Transverse colon (tissue), 4 donors: ENCODE data around the gene PSAP. TPM values are rescaled to one million over a fixed set of nuclear protein-coding genes. Genes with fewer than 3 reads are reported as not detected.

ENCODE experiments used
- DNase-seq: peaks from one replicate; pipeline ENCODE4 v3.0.0-alpha.2; 2019
- H3K27ac ChIP-seq, 4 donors: fragments of 200-600 bp; sonication (generic); 2 replicates each; pipeline ENCODE4 v1.5.1; 2016 to 2018; ENCODE audit warnings: inconsistent platforms in 4 of 4
- H3K27me3 ChIP-seq: fragments of 200-600 bp; sonication (generic); 2 replicates; pipeline ENCODE4 v1.5.1; 2017; ENCODE audit warnings: inconsistent platforms
- H3K36me3 ChIP-seq, 4 donors: fragments of 200-600 bp; sonication (generic); 2 replicates each; pipeline ENCODE4 v1.5.1; 2017 to 2019; ENCODE audit warnings: inconsistent platforms in 4 of 4
- H3K4me1 ChIP-seq, 4 donors: fragments of 200-600 bp; sonication (generic); 2 replicates each; pipeline ENCODE4 v1.5.1; 2017 to 2020; ENCODE audit warnings: inconsistent platforms in 4 of 4
- H3K4me3 ChIP-seq, 4 donors: fragments of 200-600 bp; sonication (generic); 1 replicate in 1 of 4; 2 replicates in 3 of 4; pipeline versions ENCODE4 v1.5.1 to v1.6.1; 2017 to 2019; ENCODE audit warnings: inconsistent platforms in 4 of 4
- H3K9me3 ChIP-seq, 2 donors: fragments of 200-600 bp; sonication (generic); 2 replicates each; pipeline ENCODE4 v1.5.1; 2017 to 2019; ENCODE audit warnings: inconsistent platforms in 2 of 2
- CTCF ChIP-seq, 5 experiments: fragments of 200-600 bp in 3 of 5; fragments of 450-650 bp in 2 of 5; sonication (generic) in 3 of 5; IDR thresholded peaks; 1 replicate in 2 of 5; 2 replicates in 3 of 5; pipeline ENCODE4 v1.5.1; 2016 to 2017; ENCODE audit warnings: antibody characterized with exemption in 5 of 5, inconsistent platforms in 3 of 5, mild to moderate bottlenecking in 2 of 5, moderate library complexity in 1 of 5
- EP300 ChIP-seq: sonication (generic); formaldehyde crosslinking; IDR thresholded peaks from one replicate; pipeline ENCODE4 v1.6.1; 2017; ENCODE audit warnings: antibody characterized with exemption, low read depth
- POLR2A ChIP-seq: fragments of 450-650 bp; IDR thresholded peaks from one replicate; pipeline ENCODE4 v1.6.1; 2016; ENCODE audit warnings: antibody characterized with exemption, mild to moderate bottlenecking, moderate library complexity
- POLR2AphosphoS5 ChIP-seq, 3 donors: sonication (generic); formaldehyde crosslinking; IDR thresholded peaks; one replicate each; pipeline ENCODE4 v1.6.1; 2016; ENCODE audit warnings: antibody characterized with exemption in 3 of 3
- WGBS, 2 donors: methylation state at CpG; one replicate each; pipeline ENCODE4 v1.1.5; 2018; ENCODE audit warnings: low coverage in 1 of 2; 5-methylcytosine and 5-hydroxymethylcytosine counted together
- in situ Hi-C, 4 donors: fragments of 200-750 bp; cut with MboI; loops; one replicate each; pipeline versions ENCODE4 v1.15.0 to v1.15.1; 2017; ENCODE audit warnings: low sequenced_read_pairs in 3 of 4, low pct_ligation_motif_present in 1 of 4, low pct_unique_long_range_greater_than_20kb in 1 of 4
- intact Hi-C: fragments of 100-400 bp; cut with DNase I; formaldehyde crosslinking; loops from one replicate; pipeline ENCODE4 v1.15.1; 2023; ENCODE audit warnings: low total_unique reads
- total RNA-seq, 4 donors: library from RNA; depleted of rRNA; stranded (reverse); fragments of >200 nt; gene quantifications; one replicate each; pipeline ENCODE4 v1.1.0, GENCODE V29; 2016

The PSAP gene
- total RNA-seq, 4 donors from 2014 or later: 383 to 667 (median 478) TPM

DNA sequence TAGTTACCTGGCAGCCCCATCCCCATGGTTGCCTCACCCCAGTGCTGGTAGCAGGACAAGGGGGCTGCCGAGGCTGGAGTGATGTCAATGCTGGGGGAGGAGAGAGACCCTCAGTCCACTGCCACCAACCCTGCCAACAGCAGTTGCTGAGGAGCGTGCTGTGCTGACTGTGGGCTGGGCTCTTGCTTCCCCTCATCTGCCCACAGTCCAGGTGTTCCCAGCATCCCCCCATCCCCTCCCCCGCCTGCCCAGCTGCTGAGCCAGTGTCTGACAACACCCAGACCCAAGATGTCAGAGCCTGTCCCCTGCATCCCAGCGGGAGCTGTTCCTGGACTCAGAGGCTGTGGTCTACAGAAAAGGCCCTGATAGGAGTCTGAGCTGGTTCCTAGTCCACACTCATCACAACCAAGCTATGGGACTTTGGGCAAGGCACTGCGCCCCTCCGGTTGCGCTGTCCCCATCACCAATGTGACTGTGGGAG, 14.6 kb upstream of the PSAP start:
- 85% methylated on average over 6 of the region's 7 CpGs; no CpG with 5 or more reads in 1 of the 2 donors for WGBS, 2 donors
- Histone ChIP-seq H3K27me3 (no peaks in the 10 kb centered on the region), H3K27ac (no peak overlapping the region), H3K36me3 (no peaks in the 10 kb centered on the region), H3K4me1 (peaks cover 4 to 14% (median 7%) of the 10 kb centered on the region in 4 donors), H3K9me3 (no peaks in the 10 kb centered on the region), H3K4me3 (no peak overlapping the region)
- in situ Hi-C loops (no loop called here), intact Hi-C loops (no loop called here)
- TF ChIP-seq POLR2AphosphoS5 (IDR thresholded peaks at IDR 0.05): no peak
- no peak for TF ChIP-seq CTCF (IDR thresholded peaks at IDR 0.05)
- TF ChIP-seq EP300: no peak
- no peak for TF ChIP-seq POLR2A
- DNase-seq: no peak

DNA sequence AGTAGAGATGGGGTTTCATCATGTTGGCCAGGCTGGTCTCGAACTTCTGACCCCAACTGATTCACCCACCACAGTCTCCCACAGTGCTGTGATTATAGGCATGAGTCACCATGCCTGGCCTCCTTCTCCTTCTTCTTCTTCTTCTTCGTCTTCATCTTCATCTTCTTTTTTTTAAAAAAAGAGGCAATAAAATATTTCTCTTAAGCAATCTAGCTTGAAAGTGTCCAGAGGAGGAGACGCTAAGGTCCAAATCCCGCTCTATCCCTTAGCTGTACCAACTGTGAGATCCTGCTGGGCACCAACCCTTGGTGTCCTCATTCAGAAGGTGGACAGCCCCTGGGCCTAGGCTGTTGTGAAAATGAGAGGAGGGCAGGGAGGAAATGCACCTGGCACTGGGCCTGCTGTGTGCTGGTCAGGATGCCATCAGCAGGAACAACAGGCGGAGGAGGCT, 13.9 kb upstream of the PSAP start:
- 75 to 100% methylated on average over 1 to 5 of the region's 5 CpGs for WGBS, 2 donors

GRCh38 chr10:71863203-71863602, 12.2 kb upstream of the PSAP start:
- in situ Hi-C loops: no loop called here
- Histone ChIP-seq H3K36me3 (no peaks in the 10 kb centered on the region), H3K27me3 (no peaks in the 10 kb centered on the region), H3K9me3 (no peaks in the 10 kb centered on the region), H3K4me1 (peaks cover 7 to 16% (median 11%) of the 10 kb centered on the region in 4 donors), H3K4me3 (no peak overlapping the region), H3K27ac (no peak overlapping the region)
- DNase-seq: no peak
- 93 to 96% methylated on average over 4 to 6 of the region's 6 CpGs for WGBS, 2 donors
- intact Hi-C loops: no loop called here
- no peak for TF ChIP-seq POLR2AphosphoS5 (IDR thresholded peaks at IDR 0.05)
- TF ChIP-seq POLR2A: no peak
- TF ChIP-seq CTCF (IDR thresholded peaks at IDR 0.05): no peak
- no peak for TF ChIP-seq EP300

More for the DNA sequence above, 13.9 kb upstream of the PSAP start:
- intact Hi-C loops (no loop called here), in situ Hi-C loops (no loop called here)
- Histone ChIP-seq H3K4me3 (no peak overlapping the region), H3K4me1 (peaks cover 8 to 15% (median 11%) of the 10 kb centered on the region in 4 donors), H3K9me3 (no peaks in the 10 kb centered on the region), H3K27me3 (no peaks in the 10 kb centered on the region), H3K36me3 (no peaks in the 10 kb centered on the region), H3K27ac (no peak overlapping the region)
- TF ChIP-seq POLR2AphosphoS5 (IDR thresholded peaks at IDR 0.05) (no peak), CTCF (IDR thresholded peaks at IDR 0.05) (no peak), EP300 (no peak), POLR2A (no peak)
- no peak for DNase-seq

DNA sequence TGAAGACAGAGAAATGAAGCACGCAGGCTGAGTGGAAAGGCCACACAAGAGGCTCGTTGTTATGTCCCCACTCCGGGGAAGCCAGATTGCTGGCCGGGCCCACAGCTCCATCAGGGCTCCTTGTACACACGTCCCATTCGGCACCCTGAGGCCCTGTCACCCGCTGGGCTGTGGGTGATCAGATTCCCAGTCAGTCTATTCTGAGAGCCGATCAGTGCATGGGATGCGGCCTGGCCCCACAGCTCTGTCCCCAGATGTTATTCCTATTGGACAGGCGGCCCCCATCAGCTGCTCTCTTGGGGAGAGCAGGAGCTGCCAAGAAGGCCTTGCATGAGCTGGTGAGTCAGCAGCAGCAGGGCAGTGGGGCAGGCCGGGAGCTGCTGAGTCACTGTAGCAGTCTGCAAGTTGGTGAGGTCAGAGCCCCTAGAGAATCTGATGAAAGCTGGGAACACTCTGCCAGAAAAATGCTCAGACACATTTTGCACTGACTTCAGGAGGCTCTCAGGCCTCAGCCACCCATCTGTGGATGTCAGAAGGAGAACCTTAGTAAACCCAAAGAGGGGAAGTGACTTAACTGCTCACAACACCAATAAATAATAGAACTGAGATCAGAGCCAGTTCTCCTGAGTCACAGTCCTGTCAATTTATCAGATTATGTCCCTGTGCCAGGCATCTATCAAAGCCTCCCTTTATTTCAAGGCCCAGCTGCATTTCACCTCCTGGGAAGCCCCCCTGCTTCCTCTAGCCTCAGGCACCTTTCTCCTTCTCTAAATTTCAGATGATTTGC, 9.4 kb upstream of the PSAP start:
- Histone ChIP-seq H3K4me3 (no peak overlapping the region), H3K27ac (peak overlapping the region; percentile 83 to 89 (median 85)), H3K9me3 (no peaks in the 10 kb centered on the region), H3K27me3 (no peaks in the 10 kb centered on the region), H3K36me3 (no peaks in the 10 kb centered on the region), H3K4me1 (peaks cover 5 to 16% (median 10%) of the 10 kb centered on the region in 4 donors)
- TF ChIP-seq POLR2AphosphoS5 (IDR thresholded peaks at IDR 0.05) (peak; percentile 66 to 78 (median 77)), CTCF (IDR thresholded peaks at IDR 0.05) (no peak), EP300 (no peak)
- intact Hi-C loops: no loop called here
- peak; percentile 83 for DNase-seq
- in situ Hi-C loops: no loop called here
- WGBS, 2 donors: 63% methylated on average over 11 of the region's 11 CpGs; no CpG with 5 or more reads in 1 of the 2 donors
